K562 (cell line): ENCODE measurements around the gene GABRB2.

Experiments
- ATF1 ChIP-seq, 2 experiments: fragments of 450-650 bp in 1 of 2; IDR thresholded peaks; 2 replicates each; pipeline ENCODE4 v1.6.1; 2016; ENCODE audit warnings: missing compliant biosample characterization in 1 of 2, missing genetic modification characterization in 1 of 2
- ATF2 ChIP-seq: sonication (generic); formaldehyde crosslinking; IDR thresholded peaks from 2 replicates; pipeline ENCODE4 v1.8.1; 2022; ENCODE audit warnings: missing genetic modification reagents
- CEBPB ChIP-seq: fragments of 450-650 bp; IDR thresholded peaks from 2 replicates; pipeline ENCODE4 v1.6.1; 2016; ENCODE audit warnings: missing genetic modification characterization, missing compliant biosample characterization
- E2F4 ChIP-seq: sonication (generic); formaldehyde crosslinking; IDR thresholded peaks from 2 replicates; pipeline ENCODE4 v1.8.0; 2022; ENCODE audit warnings: mild to moderate bottlenecking, low read depth, missing genetic modification reagents
- EZH2 ChIP-seq: IDR thresholded peaks from 2 replicates; pipeline ENCODE4 v1.6.1; 2012; ENCODE audit warnings: low read depth, mild to moderate bottlenecking, inconsistent platforms, low read length, borderline replicate concordance
- FOXP4 ChIP-seq: sonication (generic); formaldehyde crosslinking; IDR thresholded peaks from 2 replicates; pipeline ENCODE4 v1.8.0; 2022; ENCODE audit warnings: mild to moderate bottlenecking, missing genetic modification reagents, borderline replicate concordance
- GATAD2B ChIP-seq: fragments of 450-650 bp; IDR thresholded peaks from 2 replicates; pipeline ENCODE4 v1.6.1; 2017; ENCODE audit warnings: mild to moderate bottlenecking, borderline replicate concordance
- HCFC1 ChIP-seq: IDR thresholded peaks from 2 replicates; pipeline ENCODE4 v1.6.1; 2012; ENCODE audit warnings: low read depth, low read length, improper control_type of control experiment
- JUN ChIP-seq, 2 experiments: sonication (generic) in 1 of 2; formaldehyde crosslinking in 1 of 2; IDR thresholded peaks; 2 replicates each; pipeline versions ENCODE4 v1.6.1 to v1.8.0; 2012 to 2022; ENCODE audit warnings: borderline replicate concordance in 2 of 2, mild to moderate bottlenecking in 2 of 2, improper control_type of control experiment in 1 of 2, low read depth in 1 of 2, low read length in 1 of 2, missing genetic modification reagents in 1 of 2
- PHF20 ChIP-seq: fragments of 450-650 bp; IDR thresholded peaks from 2 replicates; pipeline ENCODE4 v1.6.1; 2018; ENCODE audit not compliant: partially characterized antibody
- POLR2AphosphoS5 ChIP-seq: IDR thresholded peaks from 2 replicates; pipeline ENCODE4 v1.6.1; 2011; ENCODE audit warnings: mild to moderate bottlenecking, low read depth, low read length, moderate library complexity; ENCODE audit not compliant: control insufficient read depth, insufficient read depth
- PRDM10 ChIP-seq: fragments of 450-650 bp; IDR thresholded peaks from 2 replicates; pipeline ENCODE4 v1.6.1; 2018; ENCODE audit not compliant: partially characterized antibody
- RBM39 ChIP-seq: fragments of 200-400 bp; formaldehyde crosslinking; optimal IDR thresholded peaks from 2 replicates; pipeline ENCODE3; 2018; ENCODE audit warnings: low read depth, low read length
- ZKSCAN1 ChIP-seq: fragments of 150-350 bp; IDR thresholded peaks from 2 replicates; pipeline ENCODE4 v1.6.1; 2016; ENCODE audit warnings: low read depth, low read length

GRCh38 chr5:161391724-161392123 lies 154.8 kb downstream of the GABRB2 start:
- no peak for TF ChIP-seq ATF2 (CRISPR knock-in tag)
- TF ChIP-seq FOXP4 (CRISPR knock-in tag), result no peak
- TF ChIP-seq PRDM10, result no peak
- no peak for TF ChIP-seq HCFC1
- TF ChIP-seq RBM39, result no peak
- TF ChIP-seq ZKSCAN1, result no peak
- no peak for TF ChIP-seq POLR2AphosphoS5
- no peak for TF ChIP-seq GATAD2B
- TF ChIP-seq EZH2, result no peak
- TF ChIP-seq ATF1 (CRISPR knock-in tag; IDR thresholded peaks at IDR 0.05), result no peak
- no peak for TF ChIP-seq ATF1 (tag; IDR thresholded peaks at IDR 0.05)
- no peak for TF ChIP-seq JUN (IDR thresholded peaks at IDR 0.05; ENCODE audit: borderline replicate concordance, low read depth, low read length)
- no peak for TF ChIP-seq JUN (CRISPR knock-in tag; IDR thresholded peaks at IDR 0.05; ENCODE audit: borderline replicate concordance)
- no peak for TF ChIP-seq PHF20
- TF ChIP-seq E2F4 (CRISPR knock-in tag), result no peak
- TF ChIP-seq CEBPB, result no peak
